ENCODE measurements around the gene SGCA.

- no peak for TF ChIP-seq POLR2A (IDR thresholded peaks at IDR 0.05; ENCODE audit: low read depth, low read length)
- no peak for TF ChIP-seq TAF1 (IDR thresholded peaks at IDR 0.05; ENCODE audit: borderline replicate concordance, low read depth, low read length)
Observed at GRCh38 chr17:50192144-50192617, 26.4 kb downstream of the SGCA start.
